ENCODE results near the gene ABCA2.

The ABCA2 gene

DNA sequence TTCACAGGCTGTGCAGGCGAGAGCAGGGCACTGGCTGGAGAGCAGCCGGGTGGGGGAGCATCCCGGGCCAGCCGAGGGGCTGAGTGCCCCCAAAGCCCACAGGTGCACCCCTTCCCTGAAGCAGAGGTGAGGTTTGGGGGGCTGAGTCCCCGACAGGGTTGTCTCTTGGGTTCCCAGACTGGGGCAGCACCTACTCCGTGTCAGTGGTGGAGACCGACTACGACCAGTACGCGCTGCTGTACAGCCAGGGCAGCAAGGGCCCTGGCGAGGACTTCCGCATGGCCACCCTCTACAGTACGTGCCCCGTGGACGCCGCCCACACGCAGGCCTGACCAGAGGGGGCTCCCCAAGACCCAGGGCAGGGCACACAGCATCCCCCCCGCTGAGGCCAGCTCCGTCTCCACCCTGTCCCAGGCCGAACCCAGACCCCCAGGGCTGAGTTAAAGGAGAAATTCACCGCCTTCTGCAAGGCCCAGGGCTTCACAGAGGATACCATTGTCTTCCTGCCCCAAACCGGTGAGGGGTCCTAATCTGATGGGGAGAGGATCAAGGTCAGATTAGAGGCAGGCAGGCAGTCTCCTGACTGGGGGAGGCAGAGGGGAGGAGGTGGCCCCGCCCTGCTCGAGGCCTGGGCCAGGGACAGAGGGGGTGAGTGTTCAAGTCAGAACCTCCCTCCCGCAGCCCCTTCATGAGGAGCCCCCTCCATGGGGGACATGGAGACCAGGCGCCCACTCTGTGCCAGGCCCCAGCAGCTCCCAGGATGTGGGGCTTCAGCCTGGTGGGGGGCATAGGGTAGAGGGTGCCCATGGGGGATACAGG is 48.1 kb downstream of the ABCA2 start:
- no peak for DNase-seq

DNA sequence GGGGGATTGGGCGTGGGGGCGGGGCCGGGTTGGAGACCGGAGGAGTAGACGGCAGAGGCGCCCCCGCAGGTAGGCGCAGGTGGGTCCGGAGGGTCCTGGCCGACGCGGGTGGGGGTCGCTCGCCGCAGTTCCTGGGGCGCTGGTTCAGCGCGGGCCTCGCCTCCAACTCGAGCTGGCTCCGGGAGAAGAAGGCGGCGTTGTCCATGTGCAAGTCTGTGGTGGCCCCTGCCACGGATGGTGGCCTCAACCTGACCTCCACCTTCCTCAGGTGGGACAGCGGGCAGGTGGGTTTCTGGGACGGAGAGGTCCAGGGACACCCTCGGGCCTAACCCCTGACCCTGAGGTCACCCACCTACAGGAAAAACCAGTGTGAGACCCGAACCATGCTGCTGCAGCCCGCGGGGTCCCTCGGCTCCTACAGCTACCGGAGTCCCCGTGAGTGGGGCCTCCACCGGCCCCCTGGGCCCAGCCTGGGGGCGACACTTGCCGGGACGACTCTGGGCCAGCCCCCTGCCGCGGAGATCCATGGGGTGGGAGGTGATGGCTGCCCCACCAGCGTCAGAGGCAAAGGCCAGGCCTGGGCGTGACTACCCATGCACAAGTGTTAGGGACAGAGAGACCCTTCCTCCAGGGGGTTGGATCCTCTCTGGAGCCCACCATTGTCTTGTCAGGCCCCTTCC is 49.0 kb downstream of the ABCA2 start:
- no peak for DNase-seq

DNA sequence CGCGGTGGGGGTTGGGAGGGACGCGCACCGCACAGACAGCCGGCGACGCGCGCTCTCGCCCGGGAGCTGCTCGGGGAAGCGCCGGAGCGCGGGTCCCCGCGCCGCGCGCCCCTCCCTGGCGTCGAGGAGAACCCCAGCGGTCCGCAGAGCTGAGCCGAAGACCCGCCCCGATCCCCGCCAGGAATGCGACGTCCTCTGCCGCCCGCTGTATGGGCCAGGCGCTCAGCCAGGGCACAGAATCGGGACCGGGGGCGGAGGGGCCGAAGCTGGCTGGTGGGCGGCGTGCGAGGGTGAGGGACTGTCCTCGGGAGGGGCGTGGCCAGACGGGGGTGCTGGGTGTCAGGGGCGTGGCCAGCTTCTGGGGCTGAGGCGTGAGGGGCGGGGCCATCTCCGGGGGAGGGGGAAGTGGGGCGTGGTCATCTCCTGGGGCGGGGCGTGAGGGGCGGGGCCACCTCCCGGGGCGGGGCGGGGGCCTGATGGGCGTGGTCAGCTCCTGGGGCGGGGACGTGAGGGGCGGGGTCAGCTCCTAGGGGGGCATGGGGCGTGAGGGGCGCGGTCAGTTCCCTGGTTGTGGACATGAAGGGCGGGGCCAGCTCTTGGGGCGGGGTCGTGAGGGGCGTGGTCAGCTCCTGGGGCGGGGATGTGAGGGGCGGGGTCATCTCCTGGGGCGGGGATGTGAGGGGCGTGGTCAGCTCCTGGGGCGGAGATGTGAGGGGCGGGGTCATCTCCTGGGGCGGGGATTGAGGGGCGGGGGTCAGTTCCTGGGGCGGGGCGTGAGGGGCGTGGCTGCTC is 49.8 kb downstream of the ABCA2 start:
- peak; percentile 80 for DNase-seq

DNA sequence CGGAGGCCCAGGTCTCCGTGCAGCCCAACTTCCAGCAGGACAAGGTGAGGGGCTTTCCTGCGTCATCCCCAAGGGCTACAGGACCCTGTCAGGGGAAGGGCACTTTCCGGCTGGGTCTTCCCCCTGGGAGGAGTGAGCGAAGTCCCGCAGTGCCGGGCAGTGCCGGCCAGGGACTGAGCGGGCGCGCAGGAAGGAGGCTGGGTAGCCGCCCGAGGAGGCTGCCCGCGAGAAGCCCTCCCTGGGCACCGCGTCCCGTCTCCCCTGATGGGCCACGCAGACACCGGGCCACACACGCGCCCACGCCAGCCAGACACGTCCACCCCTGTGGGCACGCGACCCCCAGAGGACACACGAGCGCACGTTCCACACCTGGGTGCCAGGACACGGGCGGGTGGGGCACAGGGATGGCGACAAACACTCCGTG is 50.4 kb downstream of the ABCA2 start:
- no peak for DNase-seq

DNA sequence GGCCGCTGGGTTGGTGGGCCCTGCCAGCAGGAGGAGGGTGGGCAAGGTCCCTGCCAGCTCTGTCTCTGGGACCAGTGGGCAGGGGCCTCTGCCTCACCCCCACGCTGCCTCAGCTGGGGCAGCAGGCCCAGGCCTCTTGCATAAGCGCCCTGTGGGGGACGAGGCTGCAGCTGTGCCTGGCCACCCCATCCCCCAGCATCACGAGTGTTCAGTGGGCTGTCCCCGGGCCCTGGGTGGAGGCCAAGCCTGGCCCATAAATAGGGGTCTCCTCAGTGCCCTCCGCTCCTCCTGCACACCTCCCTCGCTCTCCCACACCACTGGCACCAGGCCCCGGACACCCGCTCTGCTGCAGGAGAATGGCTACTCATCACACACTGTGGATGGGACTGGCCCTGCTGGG is 50.8 kb downstream of the ABCA2 start, which contains the start of gene PTGDS:
Gene PTGDS, plus strand, starts transcription at position 282 of the 400 bp plus-strand sequence. Its CDS starts 75 bp downstream, at position 357.
- DNase-seq = no peak

DNA sequence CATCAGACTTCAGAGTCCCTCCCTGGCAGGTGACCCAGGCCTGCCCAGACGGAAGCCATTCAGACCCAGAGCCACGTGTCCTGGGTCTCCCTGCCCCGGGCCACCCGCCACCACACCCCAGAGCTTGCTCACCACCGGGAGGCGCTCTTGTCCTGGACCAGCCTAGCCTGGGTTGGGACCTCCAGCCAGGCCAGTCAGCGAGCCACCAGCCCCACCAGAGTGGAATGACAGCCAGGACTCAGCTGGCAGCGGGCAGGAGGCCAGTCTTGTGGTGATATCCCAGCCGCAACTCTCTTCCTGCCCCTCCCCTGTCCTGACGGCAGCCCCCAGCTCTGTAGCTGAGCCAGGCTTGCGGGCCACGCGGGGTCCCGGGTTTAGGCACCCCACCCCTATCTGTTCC is 52.4 kb downstream of the ABCA2 start:
- peak; percentile 26 for DNase-seq

DNA sequence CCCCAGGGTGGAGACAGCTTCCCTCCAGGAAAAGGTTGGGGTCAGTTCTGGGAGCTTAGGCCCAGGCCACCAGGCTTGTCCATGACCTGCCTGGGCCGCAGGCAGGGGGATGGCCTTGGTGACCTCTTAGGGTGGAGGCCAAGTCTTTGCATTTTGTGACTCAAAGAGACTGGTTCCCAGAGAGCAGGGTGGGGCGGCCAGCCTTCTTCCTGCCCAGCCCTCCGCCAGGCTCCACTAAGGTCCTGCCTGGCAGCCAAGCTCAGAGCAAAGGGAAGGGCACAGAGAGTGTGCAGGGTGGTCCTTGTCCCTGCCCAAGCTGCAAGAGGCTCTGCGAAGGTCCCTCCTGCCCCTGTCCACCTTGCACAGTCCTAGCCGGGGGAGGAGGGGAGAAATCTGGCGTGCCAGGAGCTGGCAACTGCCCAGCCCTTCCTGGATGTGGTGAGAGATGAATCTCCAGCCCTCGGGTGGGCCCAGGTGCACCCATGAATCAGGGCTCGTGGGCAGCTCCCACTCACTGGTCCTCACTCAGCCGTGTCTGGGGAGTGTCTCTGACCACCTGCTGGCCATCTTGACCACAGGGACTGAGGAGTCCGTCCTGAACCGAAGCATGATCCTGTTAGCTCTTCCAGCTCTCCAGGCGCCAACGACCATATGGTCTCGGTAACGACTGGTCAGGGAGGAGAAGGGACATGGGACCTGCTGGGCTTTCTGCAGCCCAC is 53.1 kb downstream of the ABCA2 start:
- DNase-seq = no peak

DNA sequence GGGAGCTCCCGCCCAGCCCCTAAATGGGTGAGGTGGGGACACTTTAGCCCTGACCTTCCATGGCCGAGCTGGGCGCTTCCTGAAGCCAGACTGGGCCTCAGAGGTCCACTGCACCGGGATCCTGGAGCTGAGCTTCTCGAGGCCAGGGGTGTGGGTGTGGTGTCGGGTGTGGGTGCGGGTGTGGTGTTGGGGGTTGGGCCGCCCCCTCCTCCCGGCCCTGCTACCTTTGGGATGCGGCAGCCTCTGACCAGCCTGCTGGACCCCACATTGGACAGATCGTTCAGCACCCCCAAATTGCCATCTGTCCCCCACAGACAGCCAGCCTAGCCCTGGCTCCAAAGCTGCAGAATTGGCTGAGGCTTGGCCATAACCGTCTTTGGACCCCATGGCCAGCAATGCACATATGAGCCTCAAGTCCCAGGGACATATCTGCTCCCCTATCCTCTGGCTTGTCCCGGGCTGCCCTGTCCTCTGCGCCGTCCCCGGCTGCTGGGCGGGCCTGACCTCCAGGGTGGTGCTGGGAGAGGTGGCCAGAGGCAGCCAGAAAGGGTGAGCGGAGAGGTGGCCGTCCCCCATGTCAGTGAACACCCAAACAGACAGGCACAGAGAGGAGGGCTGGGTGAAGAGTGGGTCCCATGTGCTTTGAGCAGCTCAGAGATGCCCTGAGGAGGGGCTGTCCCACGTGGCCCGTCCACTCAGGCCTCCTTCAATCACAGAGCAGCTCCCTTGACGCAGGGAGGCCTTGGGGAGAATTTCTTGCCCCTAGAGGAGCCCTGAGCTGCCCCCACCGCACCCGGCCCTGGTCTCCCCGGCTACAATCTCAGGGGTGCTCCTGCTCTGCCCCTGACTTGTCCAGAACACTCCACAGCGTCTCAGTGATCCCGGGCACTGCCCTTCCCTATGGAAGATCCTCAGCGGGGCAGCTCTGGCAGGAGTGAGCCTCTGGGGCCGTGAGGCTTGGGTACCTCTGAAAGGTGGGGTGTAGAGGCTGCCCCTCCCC is 54.1 kb downstream of the ABCA2 start:
- DNase-seq = no peak

DNA sequence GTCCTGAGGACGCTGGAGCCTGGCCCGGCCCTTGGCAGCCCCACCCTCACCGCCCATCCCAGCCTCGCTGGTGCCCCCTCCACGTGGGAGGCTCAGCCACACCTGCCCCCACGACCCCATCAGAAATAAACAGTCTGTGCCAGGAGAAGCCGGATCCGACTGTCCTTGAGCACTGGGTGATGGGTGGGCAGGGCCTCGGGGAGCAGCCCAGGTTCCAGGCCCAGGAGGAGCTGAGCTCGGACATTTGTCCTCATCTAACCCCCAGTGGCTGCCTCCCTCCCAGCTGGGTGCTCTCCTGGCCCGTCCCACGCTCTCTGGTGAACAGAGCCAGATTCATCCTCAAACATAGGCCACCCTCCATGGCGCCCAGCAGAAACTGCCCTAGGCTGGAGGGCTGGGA is 55.3 kb downstream of the ABCA2 start:
- DNase-seq = no peak

DNA sequence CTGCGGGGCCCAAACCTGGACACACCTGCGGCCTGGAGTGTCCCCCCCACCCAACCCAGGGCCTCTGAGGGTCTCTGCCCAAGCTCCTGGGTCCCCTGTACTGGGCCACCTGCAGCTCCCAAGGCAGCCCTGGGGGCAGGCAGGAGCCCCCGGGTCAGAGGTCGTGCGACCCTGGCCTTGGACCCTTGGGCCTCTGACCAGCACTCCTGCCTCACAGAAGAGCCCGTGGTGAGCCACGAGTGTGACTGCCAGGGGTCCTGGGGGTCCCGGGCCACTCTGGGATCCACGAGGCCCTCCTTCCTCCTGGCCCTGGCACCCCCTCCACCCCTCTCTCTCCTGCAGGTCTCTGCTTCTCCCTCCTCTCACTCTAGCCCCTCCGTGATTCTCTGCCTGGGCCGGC is 55.7 kb downstream of the ABCA2 start:
- DNase-seq = no peak

DNA sequence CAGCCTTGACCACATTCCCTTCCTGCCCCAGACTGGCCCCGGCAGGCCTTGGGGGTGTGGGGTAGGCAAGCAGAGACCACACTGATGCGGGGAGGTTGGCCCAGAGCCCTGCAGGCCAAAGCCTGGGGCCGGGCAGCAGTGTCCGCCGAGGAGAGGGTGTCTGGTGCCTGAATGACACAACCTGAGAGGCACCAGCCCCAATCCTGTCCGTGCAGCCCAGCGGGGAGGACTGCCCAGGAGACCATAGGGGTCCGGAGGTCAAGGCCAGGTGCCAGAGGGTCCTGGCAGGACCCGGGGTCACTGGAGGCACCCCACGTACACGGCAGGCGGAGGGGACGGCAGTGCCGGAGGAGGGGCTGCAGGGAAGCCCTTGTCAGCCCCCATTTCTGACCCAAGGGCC is 56.3 kb downstream of the ABCA2 start:
- DNase-seq = no peak

DNA sequence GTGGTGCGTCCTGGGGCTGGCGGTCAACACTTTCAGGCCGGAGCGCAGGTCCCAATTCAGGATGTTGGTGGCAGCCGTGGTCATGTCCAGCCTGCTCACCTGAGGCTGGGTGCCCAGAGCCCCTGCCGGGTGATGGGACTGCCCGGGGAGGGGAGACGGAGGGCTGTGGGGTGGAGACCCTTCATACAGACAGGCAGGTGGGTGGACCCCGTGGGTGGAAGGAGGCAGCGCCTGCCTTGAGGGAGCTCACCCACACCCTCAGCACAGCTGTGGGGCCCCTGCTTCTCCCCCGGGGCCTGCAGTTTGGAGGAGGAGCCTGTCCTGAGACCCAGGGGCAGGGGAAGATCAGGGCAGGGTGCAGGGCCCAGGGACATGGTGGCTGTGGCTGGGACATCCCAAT is 57.7 kb downstream of the ABCA2 start:
- DNase-seq = no peak

DNA sequence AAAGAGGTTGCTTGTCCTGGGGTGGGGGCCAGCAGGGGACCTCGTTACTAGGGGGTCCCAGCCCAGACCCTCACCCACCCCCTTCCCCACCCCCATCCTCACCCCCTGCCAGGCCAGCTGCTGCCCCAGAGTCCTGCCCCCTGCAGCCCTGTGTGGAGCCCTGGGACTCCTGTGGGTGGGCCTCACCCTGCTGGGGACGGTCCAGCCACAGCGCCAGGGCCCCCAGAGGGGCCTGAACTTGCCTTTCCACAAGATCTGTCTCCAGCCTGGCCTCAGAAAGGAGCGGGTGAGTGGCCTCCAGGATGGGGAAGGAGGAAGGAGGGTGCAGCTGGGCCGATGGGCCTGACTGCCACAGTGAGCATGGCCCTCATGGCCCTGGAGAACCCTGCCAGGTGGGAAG is 58.3 kb downstream of the ABCA2 start:
- DNase-seq = no peak

DNA sequence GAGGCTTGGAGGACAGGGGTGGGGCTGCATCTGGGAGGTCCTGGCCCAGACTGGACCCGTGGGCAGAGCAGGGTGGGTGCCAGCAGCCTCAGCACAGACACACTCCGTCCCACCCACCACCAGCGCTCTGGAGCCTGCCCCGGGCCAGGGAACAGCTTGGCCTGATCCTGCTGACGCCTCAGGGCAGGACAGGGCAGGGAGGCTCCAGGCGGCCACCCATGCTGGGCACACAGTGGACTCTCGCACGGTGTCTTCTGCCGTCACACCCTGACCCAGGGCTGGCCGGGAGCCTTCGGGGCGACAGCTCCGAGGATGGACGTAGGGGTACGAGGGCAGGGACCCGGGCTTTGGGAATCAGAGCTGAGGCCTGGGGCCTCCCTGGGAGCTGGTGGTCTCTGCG is 58.9 kb downstream of the ABCA2 start:
- no peak for DNase-seq

DNA sequence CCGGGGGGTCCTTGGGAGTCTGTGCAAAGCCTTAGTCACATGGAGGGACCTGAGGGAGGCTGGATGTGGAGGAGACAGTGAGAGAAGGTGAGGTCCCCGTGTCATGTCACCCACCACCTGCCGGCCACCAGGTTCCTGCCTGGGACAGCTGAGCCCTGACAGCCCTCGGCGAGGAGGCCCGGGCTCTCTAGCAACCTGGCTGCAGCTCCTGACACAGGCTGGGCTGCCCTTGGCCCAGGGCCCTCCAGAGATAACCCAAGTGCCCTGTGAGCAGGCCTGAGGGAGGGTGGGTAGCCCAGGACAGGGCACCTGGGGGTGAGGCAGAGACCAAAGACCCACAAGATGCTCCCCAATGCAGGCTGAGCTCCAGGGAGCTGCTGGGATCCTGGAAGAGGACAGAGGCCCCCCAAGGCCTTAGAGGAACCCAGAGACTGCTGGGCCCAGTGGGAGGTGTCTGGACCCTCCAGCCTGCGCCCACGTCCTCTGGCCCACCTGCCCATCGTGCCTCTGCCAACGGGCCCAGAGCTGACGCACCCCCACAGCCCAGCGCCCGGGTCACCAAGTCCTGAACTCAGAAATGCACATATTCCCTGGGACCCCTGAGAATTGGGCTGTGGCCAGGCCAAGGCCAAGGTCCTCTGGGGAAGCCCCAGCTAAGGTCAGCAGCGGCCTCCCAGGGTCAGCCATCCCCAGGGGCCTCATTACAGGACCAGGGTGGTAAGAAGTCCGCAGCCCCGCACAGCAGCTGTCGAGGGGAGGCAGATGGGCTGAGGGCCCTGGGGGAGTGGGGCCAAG is 59.5 kb downstream of the ABCA2 start:
- DNase-seq = no peak

DNA sequence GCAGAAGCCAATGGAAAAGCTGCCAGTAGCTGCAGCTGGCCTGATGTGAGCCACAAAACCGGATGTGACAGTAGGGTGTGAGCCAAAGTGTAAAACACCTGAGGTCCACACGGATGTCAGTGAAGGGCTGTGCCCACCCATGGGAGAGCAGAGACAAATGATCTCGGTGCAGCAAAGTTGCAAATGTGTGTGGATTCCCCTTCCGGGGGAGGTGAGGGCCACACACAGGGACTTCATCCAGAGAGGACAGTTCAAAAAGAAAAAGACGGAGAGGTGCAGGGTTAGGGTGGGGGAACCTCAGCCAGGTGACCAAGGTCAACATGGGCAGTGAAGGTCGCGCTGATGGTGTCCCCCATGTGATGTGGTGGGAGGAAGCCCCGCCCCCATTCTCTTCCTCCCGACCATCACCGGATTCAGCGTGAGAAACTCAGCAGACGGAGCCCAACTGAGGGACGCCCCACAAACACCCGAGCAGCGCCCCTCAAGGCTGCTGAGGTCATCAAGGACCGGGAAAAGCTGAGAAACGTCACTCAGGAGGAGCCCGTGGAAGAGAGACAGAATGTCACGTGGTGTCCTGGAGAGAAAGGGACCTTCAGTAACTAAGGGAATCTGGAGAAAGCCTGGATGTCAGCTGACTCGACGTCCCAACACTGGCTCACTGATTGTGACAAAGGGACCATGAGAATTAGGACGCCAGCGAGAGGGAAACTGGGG is 62.1 kb downstream of the ABCA2 start:
- no peak for DNase-seq

DNA sequence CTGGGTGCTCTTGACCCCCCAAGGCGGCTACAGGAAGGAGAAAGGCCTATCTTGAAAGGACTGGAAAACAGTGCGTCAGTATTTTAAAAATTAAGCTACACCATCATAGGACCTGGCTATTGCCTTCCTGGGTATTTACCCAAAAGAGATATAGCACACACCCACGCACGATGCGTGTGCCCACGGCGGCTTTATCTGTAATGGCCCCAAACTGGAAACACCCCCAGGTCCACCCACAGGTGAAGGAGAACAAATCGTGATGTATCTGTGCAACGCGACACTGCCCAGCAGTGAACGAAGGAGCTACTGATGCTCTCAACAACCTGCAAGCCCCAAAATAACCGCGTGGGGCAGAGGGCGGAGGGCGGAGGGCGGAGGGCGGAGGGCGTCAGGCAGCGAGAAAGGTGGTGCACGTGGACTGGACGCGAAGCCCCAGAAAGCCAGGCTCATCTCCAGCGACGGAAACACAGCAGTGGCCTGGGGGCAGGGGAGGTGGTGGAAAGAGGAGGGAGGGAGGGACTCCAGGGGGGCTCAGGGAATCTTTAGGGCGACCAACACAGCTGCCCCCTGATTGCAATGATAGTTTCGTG is 63.1 kb downstream of the ABCA2 start:
- no peak for DNase-seq

DNA sequence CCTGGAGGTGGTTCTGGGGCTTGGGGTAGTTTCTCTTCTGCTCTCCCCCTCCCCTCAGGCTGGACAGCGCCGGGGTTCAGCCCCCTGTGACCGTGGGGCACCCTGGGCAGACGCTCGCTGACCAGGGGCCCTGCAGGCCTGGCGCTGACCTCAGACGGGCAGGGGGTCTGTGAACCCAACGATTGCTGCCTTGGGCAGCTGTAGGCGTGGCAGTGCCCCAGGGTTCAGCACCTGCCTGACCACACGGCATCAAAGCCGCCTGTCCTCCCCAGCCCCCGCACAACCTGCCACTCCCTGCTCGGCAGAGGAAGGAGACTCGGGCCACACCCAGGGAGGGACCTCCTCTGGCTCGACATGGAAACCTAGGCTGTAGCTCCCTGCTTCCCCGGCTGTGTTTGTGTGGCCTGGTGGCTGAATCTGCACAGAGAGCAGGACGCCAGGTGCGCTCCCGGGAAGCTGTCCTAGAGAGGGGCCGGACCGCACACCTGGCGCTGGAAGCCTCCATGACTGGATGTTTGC is 63.8 kb downstream of the ABCA2 start:
- no peak for DNase-seq

DNA sequence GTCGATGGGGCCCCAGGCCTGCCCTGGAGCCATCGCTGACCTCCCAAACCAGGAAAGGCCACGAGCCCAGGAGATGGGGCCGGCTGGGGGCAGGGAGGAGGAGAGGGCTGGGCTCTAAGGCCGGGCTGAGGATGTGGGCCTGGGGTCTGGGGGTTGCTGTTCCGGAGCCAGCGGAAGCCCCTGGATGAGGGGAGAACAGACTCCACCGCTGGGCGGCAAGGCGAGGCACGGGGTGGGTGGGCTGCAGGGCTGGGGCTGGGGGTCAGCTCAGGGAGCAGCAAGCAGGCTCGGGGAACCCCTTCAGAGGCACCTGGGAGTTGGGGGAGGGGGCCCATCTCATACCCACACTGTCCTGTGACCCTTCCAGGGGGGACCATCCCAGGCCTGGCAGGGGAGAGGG is 64.3 kb downstream of the ABCA2 start:
- DNase-seq = no peak
